ENCODE results near the gene LMX1A.

The LMX1A gene

DNA sequence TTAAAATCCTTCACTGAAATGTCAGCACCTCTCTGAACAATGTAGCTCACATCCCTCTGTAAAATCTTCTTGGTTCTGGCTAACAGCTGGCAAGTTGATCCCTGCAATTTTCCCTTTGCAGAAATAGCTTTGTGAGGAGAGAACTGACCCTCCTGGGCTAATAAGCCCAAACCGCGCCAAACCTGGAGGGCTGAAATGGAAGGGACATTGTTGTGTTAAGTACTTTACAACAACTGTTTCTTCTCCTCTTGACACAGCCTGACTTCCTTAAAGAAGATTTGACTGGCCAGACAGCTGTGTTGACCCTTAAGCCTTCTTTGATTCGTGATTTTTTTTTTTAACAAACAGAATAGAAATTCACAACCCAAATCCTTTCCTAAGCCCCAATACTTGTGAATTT lies 5.7 kb downstream of the LMX1A start:
- Mint-ChIP-seq H3K4me3 (no peak overlapping the region), H3K27ac (no peak overlapping the region), H3K36me3 (no peaks in the 10 kb centered on the region), H3K4me1 (peaks cover 24% of the 10 kb centered on the region), H3K9me3 (no peaks in the 10 kb centered on the region)
- no peak for ATAC-seq
- DNase-seq (ENCODE audit: low spot score in 2 of 2), result no peak

DNA sequence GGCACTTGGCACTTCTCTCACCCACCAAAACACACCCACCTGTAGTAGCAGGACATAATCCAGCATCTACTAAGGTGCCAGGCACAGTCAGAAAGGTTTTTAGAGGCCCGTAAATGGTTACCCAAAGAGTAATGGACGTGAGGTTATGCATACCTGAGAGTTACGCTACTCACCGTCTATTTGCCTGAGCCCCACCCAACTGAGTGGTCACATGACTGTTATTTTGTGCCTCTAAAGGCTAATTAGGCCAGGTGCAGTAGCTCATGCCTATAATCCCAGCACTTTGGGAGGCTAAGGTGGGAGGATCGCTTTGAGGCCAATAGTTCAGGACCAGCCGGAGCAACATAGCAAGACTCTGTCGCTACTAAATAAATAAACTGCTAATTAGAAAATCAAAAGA lies 11.0 kb downstream of the LMX1A start:
- no peak for ATAC-seq
- Mint-ChIP-seq H3K9me3 (no peaks in the 10 kb centered on the region), H3K36me3 (no peaks in the 10 kb centered on the region), H3K27ac (no peak overlapping the region), H3K4me3 (no peak overlapping the region), H3K4me1 (no peaks in the 10 kb centered on the region)
- DNase-seq (ENCODE audit: low spot score in 2 of 2), result no peak

DNA sequence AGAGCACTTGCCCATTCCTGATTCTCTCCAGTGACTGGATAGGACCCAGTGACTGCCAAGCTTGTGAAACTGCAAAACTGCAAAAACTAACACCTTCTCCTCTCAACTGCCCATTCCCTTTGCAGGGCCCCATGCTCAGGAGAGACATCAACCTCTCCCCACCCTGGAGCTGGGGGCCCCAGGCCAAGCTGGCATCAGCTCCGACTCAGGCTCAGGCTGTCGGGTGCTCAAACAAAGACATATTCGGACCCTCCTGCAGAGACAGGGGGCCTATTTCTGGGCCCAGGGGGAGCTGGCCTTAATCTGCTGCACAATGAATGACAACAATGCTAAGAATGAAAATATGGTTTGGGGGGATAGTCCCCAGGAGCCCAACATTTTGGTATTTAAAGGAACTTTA lies 11.8 kb downstream of the LMX1A start:
- Mint-ChIP-seq H3K27ac (no peak overlapping the region), H3K4me1 (no peaks in the 10 kb centered on the region), H3K9me3 (no peaks in the 10 kb centered on the region), H3K36me3 (no peaks in the 10 kb centered on the region), H3K4me3 (no peak overlapping the region)
- DNase-seq (ENCODE audit: low spot score in 2 of 2) (no peak), ATAC-seq (no peak)

DNA sequence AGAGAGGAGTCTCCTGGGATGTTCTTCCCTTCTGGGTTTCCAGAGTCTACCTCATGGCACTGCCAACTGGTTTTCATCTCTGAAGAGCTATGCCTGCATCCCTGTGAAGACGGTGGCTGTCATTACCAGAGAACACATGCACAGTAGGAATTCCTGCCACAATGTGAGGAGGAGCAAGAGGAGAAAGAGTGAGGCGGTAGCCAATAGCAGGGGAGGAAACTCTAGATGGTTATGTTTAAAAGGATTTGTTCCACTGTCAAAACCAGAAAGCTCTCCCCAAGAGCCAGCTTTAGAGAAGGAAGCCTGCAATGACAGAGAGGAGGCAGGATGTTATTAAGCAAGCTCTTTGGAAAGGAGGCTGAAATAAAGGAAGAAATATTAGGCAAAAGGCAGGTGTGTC lies 12.3 kb downstream of the LMX1A start:
- ATAC-seq, result no peak
- no peaks in the 10 kb centered on the region for H3K36me3 Mint-ChIP-seq

DNA sequence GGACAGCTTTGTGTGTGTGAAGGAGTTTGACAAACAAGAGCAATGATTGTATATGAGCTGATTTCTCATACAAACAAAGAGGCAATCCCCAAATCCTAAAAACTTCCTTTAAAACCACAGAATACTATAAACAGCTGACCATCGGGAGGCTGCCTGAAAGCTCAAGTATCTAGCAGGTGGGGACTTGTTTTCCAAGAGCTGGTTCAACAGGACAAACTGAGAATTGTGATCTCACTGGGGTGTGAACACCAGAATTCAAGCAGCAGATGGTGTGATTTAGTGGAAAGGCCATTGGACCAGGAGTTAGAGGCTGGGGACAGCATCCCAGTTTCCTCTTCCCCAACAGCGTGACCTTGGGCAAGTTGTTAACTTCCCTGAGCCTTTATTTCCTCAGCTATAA lies 13.9 kb downstream of the LMX1A start:
- Mint-ChIP-seq H3K9me3 (no peaks in the 10 kb centered on the region), H3K27ac (no peak overlapping the region), H3K36me3 (no peaks in the 10 kb centered on the region), H3K4me3 (no peak overlapping the region), H3K4me1 (no peaks in the 10 kb centered on the region)
- DNase-seq (ENCODE audit: low spot score in 2 of 2) (no peak), ATAC-seq (no peak)

More for the DNA sequence above, 12.3 kb downstream of the LMX1A start:
- Mint-ChIP-seq H3K4me1 (no peaks in the 10 kb centered on the region), H3K4me3 (no peak overlapping the region), H3K27ac (no peak overlapping the region), H3K9me3 (no peaks in the 10 kb centered on the region)
- no peak for DNase-seq (ENCODE audit: low spot score in 2 of 2)

DNA sequence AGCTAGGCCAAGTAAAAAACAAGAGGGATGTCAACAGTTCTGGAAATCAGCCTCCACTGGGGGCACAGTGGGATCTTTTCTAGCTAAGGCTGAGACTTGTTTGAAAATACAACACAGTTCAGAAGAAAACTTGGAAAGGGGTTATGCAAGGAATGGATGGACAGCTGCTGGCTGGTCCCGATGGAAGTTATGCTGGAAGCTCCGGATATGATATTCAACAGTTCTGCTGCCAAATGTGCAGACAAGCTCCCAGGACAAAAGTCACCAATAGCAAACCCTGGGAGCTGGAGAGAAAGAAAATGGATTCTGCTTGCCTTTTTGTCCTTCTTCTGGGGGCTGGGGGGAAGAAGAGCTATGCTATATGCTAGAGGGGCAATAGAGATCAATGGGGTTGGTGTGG lies 14.3 kb downstream of the LMX1A start:
- no peaks in the 10 kb centered on the region for H3K9me3 Mint-ChIP-seq
- ATAC-seq (no peak), DNase-seq (ENCODE audit: low spot score in 2 of 2) (no peak)
- H3K4me3 Mint-ChIP-seq, result no peak overlapping the region
- H3K27ac Mint-ChIP-seq, result no peak overlapping the region
- no peaks in the 10 kb centered on the region for H3K4me1 Mint-ChIP-seq
- H3K36me3 Mint-ChIP-seq, result no peaks in the 10 kb centered on the region

DNA sequence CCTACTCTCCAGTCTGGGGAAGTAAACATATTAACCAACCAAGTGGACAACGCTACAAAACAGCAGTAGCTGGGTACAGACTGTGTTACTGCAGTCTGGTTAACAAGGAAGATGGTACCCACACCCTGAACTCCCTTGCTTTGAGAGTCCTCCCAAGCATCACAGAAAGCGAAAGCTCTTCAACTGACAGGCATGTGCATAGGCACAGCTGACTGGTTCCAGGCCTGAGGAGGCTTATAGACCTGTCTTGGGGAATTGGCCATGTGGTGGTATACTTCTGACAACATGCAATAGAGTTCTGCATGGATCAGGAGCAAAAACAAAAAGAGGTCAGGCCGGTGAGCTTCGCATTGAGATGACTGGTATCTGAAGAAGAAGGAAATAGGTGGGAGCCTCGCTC lies 17.4 kb downstream of the LMX1A start:
- peak; percentile 42 for ATAC-seq
- DNase-seq (ENCODE audit: low spot score in 2 of 2), result no peak
- Mint-ChIP-seq H3K36me3 (no peaks in the 10 kb centered on the region), H3K4me1 (no peaks in the 10 kb centered on the region), H3K9me3 (no peaks in the 10 kb centered on the region), H3K27ac (no peak overlapping the region), H3K4me3 (no peak overlapping the region)

DNA sequence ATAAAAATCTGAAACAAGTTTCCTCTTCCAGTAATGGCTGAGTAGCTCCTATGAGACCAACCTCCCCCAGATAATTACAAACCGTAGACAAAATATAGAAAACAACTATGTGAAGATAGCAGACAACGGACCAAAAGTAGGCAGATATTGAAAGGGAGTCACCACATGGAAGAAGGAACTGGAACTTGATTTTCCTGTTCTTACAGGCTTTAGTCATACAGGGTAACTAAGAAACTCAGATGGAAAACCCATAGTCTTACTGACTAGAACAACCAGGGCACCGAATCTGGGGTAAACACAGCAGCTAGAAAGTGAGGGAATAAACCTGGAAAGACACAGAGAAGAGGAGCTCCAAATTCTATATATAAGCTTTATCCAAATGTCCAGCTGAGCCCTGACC lies 26.0 kb downstream of the LMX1A start:
- no peak overlapping the region for H3K27ac Mint-ChIP-seq
- no peak for DNase-seq (ENCODE audit: low spot score in 2 of 2)
- H3K4me1 Mint-ChIP-seq, result no peaks in the 10 kb centered on the region
- H3K9me3 Mint-ChIP-seq, result no peaks in the 10 kb centered on the region
- H3K4me3 Mint-ChIP-seq, result no peak overlapping the region
- H3K36me3 Mint-ChIP-seq, result no peaks in the 10 kb centered on the region
- ATAC-seq, result no peak

DNA sequence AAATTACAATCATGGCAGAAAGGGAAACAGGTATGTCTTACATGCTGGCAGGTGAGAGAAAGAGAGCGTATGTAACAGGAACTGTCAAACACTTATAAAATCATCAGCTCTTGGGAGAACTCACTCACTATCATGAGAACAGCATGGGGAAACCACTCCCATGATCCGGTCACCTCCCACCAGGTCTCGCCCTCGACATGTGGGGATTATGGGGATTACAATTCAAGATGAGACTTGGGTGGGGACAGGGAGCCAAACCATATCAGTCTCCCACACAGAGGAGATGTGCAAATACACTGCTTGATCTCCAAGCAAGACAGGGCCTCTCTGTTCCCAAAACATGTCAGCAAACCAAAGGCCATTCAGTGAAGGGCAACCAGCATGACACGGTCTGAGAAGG lies 27.4 kb downstream of the LMX1A start:
- no peak overlapping the region for H3K4me3 Mint-ChIP-seq
- no peaks in the 10 kb centered on the region for H3K36me3 Mint-ChIP-seq
- H3K4me1 Mint-ChIP-seq, result no peaks in the 10 kb centered on the region
- ATAC-seq (no peak), DNase-seq (ENCODE audit: low spot score in 2 of 2) (no peak)
- H3K9me3 Mint-ChIP-seq, result no peaks in the 10 kb centered on the region
- no peak overlapping the region for H3K27ac Mint-ChIP-seq

DNA sequence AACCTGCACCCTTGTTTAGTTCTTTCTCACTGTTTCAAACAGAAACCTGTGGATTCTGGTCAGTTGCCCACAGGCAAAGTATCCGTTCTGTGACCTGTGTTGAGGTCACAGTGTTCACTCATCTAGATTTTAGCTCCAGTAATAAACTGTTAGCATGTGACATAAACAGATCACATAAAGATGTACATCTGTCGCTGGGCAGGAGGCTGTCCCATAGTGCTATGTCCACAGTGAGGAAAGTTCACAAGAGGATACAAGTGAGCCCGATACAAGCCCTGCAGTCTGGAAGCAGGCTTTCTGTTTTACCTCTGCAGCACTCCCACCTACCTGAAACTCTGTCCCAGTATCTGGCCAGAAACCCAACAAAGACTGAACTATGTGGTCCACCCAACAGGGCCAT lies 28.4 kb downstream of the LMX1A start:
- H3K27ac Mint-ChIP-seq, result no peak overlapping the region
- no peak overlapping the region for H3K4me3 Mint-ChIP-seq
- peak; percentile 26 for ATAC-seq
- H3K36me3 Mint-ChIP-seq, result no peaks in the 10 kb centered on the region
- no peak for DNase-seq (ENCODE audit: low spot score in 2 of 2)
- no peaks in the 10 kb centered on the region for H3K9me3 Mint-ChIP-seq
- no peaks in the 10 kb centered on the region for H3K4me1 Mint-ChIP-seq

DNA sequence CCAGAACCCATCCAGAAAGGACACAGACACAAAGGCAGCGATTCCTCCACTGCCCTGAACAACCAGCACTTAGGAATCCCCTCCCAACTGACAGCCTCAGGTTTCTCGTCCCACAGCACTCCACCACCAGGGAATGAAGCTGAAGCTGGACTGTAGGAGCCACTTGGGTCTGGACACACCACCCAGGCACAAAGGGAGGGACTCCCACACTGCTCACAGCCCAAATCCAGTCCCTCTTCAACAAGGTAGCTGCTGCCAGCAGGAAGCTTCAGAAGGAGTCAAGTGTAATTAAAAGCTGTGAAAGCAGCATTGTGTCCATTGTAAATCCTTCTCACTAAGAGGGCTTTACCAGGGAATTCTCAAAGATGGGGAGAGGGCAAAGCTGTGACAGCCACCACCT lies 29.0 kb downstream of the LMX1A start:
- DNase-seq (ENCODE audit: low spot score in 2 of 2), result no peak
- H3K36me3 Mint-ChIP-seq, result no peaks in the 10 kb centered on the region
- H3K4me3 Mint-ChIP-seq, result no peak overlapping the region
- H3K4me1 Mint-ChIP-seq, result no peaks in the 10 kb centered on the region
- no peaks in the 10 kb centered on the region for H3K9me3 Mint-ChIP-seq
- no peak overlapping the region for H3K27ac Mint-ChIP-seq
- ATAC-seq, result no peak

DNA sequence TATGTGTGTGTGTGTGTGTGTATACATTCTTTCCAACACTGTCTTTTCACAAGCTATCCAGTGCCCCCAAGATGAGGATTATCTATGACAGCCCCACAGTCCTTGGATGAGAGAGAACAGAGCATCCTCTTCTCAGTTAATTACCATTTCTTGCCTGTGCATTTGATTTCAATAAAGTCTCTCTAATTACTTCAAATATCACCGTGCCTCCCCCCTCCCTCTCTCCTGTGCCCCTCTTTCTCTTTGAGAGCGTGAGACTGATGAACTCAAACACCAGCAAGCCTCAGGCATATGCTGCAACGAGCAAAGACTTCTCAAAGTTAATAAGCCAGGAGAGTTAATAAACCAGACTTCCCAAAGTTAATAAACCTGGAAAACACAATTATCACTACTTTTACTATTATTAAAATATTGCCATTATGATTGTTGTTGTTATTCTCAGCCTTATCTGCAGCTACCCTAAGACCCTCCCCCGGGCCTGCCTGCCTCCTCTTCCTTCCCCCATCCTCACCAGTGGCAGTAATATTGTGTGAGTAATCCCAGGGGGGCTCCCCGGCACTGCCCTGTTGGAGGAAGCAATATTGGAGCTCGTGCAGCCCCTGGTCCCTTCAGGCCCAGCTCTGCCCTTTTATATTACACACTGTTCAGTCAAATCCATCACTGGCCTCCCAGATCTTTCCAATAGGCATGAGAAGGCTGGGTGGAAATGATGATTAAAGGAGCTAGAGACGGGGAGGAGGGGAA lies 30.9 kb downstream of the LMX1A start:
- no peaks in the 10 kb centered on the region for H3K4me1 Mint-ChIP-seq
- no peak overlapping the region for H3K27ac Mint-ChIP-seq
- ATAC-seq (no peak), DNase-seq (ENCODE audit: low spot score in 2 of 2) (no peak)
- H3K36me3 Mint-ChIP-seq, result no peaks in the 10 kb centered on the region
- H3K9me3 Mint-ChIP-seq, result no peaks in the 10 kb centered on the region
- no peak overlapping the region for H3K4me3 Mint-ChIP-seq

DNA sequence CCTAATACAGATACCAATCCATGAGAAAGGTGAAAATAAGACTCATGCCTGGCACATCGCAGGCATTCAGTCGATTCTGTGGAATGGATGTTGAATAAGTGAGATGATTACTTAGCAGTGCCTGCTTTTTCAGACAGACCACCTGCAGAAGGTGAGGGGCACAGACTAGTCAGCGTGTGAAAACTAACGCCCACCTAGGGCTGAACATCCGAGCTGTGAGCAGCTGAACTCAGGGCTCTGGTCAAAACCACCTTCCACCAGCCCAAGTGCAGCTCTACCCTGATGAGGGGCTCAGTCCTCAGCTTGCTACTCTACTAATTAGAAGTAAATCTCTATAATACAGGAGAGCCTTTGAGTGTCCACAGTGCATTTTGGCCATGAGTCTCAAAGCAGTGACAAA lies 32.5 kb downstream of the LMX1A start:
- no peak for DNase-seq (ENCODE audit: low spot score in 2 of 2)
- Mint-ChIP-seq H3K9me3 (no peaks in the 10 kb centered on the region), H3K4me3 (no peak overlapping the region), H3K36me3 (no peaks in the 10 kb centered on the region), H3K4me1 (no peaks in the 10 kb centered on the region), H3K27ac (no peak overlapping the region)
- no peak for ATAC-seq

DNA sequence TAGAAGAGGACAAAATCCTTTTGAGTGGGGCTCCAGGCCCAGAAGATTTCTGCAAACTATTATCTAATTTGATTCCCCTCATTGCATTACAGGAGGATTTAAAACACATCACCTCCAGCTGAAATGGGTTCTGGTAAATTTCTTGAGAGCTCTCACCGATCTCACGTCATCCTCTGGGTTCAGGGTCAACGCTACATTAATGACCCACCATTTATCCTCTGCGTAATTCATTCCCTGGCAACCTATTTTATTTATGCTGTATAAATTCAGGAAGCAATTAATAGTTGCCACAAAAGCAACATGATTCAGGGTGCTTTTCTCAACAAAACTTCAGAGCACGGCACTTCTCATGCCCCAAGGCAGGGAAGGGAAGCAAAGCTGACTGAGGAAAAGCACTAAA lies 38.9 kb downstream of the LMX1A start:
- DNase-seq (ENCODE audit: low spot score in 2 of 2) (no peak), ATAC-seq (no peak)
- no peak overlapping the region for H3K4me3 Mint-ChIP-seq
- H3K36me3 Mint-ChIP-seq, result no peaks in the 10 kb centered on the region
- no peaks in the 10 kb centered on the region for H3K9me3 Mint-ChIP-seq
- H3K27ac Mint-ChIP-seq, result no peak overlapping the region
- H3K4me1 Mint-ChIP-seq, result no peaks in the 10 kb centered on the region

DNA sequence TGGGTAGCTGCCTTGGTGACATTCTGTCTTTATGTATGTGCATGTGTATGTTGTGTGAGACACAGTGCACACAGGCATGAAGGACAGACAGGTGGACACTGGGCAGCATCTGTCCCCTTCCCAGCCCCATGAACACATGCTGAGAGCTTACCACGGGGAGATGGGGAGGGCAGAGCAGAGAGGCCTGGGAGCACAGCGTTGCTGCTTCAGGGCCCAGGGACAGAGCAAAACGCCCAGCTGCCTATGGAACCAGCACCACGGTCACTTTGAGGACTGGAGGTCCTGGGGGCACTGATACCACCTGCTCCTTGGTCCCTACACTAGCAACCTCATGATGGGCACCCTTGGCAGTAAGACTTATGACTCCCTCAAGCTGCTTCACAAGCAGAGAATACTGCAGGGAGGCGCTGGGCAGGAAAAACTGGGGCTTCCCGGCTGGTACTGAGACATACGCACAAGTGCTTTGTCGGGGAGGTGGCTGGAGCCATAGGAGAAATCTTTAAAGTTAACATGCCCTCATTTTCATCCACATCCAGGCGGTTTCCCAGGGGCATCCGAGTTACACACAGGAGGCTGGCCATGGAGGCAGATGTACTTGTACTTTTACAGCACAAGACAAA lies 40.3 kb downstream of the LMX1A start:
- Mint-ChIP-seq H3K4me3 (no peak overlapping the region), H3K9me3 (no peaks in the 10 kb centered on the region), H3K27ac (no peak overlapping the region), H3K4me1 (no peaks in the 10 kb centered on the region), H3K36me3 (no peaks in the 10 kb centered on the region)
- no peak for DNase-seq (ENCODE audit: low spot score in 2 of 2)
- ATAC-seq, result no peak

DNA sequence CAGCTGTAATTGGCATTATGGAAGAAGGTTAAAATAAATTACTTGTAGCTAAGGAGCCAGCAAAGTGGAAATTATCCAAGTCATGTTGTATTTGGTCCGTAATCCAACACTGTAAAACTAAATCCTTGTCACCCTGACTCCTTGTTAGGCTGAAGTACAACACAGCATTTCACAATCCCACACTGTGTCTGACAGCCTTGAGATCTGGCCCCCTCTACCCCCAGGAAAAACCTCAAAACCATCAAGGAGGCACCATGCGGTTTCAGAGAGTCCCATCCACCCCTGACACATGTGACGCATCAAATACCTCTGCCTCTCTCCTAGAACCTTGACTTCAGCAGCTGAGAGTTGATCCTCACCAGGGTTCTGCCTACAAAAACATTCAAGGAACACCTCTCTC lies 41.0 kb downstream of the LMX1A start:
- no peaks in the 10 kb centered on the region for H3K4me1 Mint-ChIP-seq
- no peaks in the 10 kb centered on the region for H3K9me3 Mint-ChIP-seq
- DNase-seq (ENCODE audit: low spot score in 2 of 2) (no peak), ATAC-seq (no peak)
- no peak overlapping the region for H3K27ac Mint-ChIP-seq
- no peak overlapping the region for H3K4me3 Mint-ChIP-seq
- H3K36me3 Mint-ChIP-seq, result no peaks in the 10 kb centered on the region

Measured in stimulated activated effector memory CD8-positive, alpha-beta T cell treated with anti-CD3 and anti-CD28 coated beads, Interleukin-12 subunit alpha, Interleukin-12 subunit beta, amount 100 ng/mL, for 72 hours (primary cell).